Transverse colon (tissue), 4 donors: ENCODE measurements around the gene TRPM6.

Experiments
- CTCF ChIP-seq, 5 experiments: fragments of 200-600 bp in 3 of 5; fragments of 450-650 bp in 2 of 5; sonication (generic) in 3 of 5; IDR thresholded peaks; 1 replicate in 2 of 5; 2 replicates in 3 of 5; pipeline ENCODE4 v1.5.1; 2016 to 2017; ENCODE audit warnings: antibody characterized with exemption in 5 of 5, inconsistent platforms in 3 of 5, mild to moderate bottlenecking in 2 of 5, moderate library complexity in 1 of 5
- EP300 ChIP-seq: sonication (generic); formaldehyde crosslinking; IDR thresholded peaks from one replicate; pipeline ENCODE4 v1.6.1; 2017; ENCODE audit warnings: antibody characterized with exemption, low read depth
- POLR2A ChIP-seq: fragments of 450-650 bp; IDR thresholded peaks from one replicate; pipeline ENCODE4 v1.6.1; 2016; ENCODE audit warnings: antibody characterized with exemption, mild to moderate bottlenecking, moderate library complexity
- POLR2AphosphoS5 ChIP-seq, 3 donors: sonication (generic); formaldehyde crosslinking; IDR thresholded peaks; one replicate each; pipeline ENCODE4 v1.6.1; 2016; ENCODE audit warnings: antibody characterized with exemption in 3 of 3

GRCh38 chr9:74921737-74922136 is 34.0 kb upstream of the TRPM6 start:
- TF ChIP-seq CTCF (IDR thresholded peaks at IDR 0.05) (no peak), POLR2A (no peak), EP300 (no peak), POLR2AphosphoS5 (IDR thresholded peaks at IDR 0.05) (no peak)
